Neural cell (in vitro differentiated cells): Measurements from ENCODE around the gene SLC39A7. TPM values are rescaled to one million over a fixed set of nuclear protein-coding genes. Genes with fewer than 3 reads are reported as not detected.

Experiments used
- H2AFZ ChIP-seq: fragments of 200-600, 300-800 bp; sonication (generic), shearing (Covaris generic); 2 replicates; pipeline ENCODE4 v1.6.0; 2014; ENCODE audit warnings: low read depth, mild to moderate bottlenecking, antibody characterized with exemption, low read length, moderate library complexity
- H3F3A ChIP-seq: fragments of 200-600 bp; shearing (Covaris generic); 2 replicates; pipeline ENCODE4 v1.6.1; 2016; ENCODE audit warnings: mild to moderate bottlenecking, moderate library complexity, mixed read lengths, antibody characterized with exemption, low read length; ENCODE audit not compliant: insufficient read depth, poor library complexity, severe bottlenecking
- H3K27ac ChIP-seq: fragments of 200-600, 300-800 bp; sonication (generic), shearing (Covaris generic); 2 replicates; pipeline ENCODE4 v1.5.1; 2014; ENCODE audit warnings: mild to moderate bottlenecking, low read length, moderate library complexity
- H3K27me3 ChIP-seq: fragments of 300-800, 200-600 bp; sonication (generic), shearing (Covaris generic); 2 replicates; pipeline ENCODE4 v1.6.0; 2014; ENCODE audit warnings: mild to moderate bottlenecking, low read depth, low read length, moderate library complexity; ENCODE audit not compliant: insufficient read depth
- H3K36me3 ChIP-seq: fragments of 300-800, 200-600 bp; sonication (generic), shearing (Covaris generic); 2 replicates; pipeline ENCODE4 v1.5.1; 2014; ENCODE audit warnings: mild to moderate bottlenecking, antibody characterized with exemption, low read length, moderate library complexity; ENCODE audit not compliant: insufficient read depth
- H3K4me2 ChIP-seq: fragments of 300-800, 200-600 bp; sonication (generic), shearing (Covaris generic); 2 replicates; pipeline ENCODE4 v1.6.0; 2014; ENCODE audit warnings: mild to moderate bottlenecking, low read length
- H3K4me3 ChIP-seq: fragments of 300-800, 200-600 bp; sonication (generic), shearing (Covaris generic); 2 replicates; pipeline ENCODE4 v1.5.1; 2014; ENCODE audit warnings: mild to moderate bottlenecking, low read length, moderate library complexity
- H3K79me2 ChIP-seq: fragments of 200-600 bp; shearing (Covaris generic); replicated peaks from 2 replicates; pipeline ENCODE4 v1.6.0; 2014; ENCODE audit warnings: mild to moderate bottlenecking, low read length, moderate library complexity; ENCODE audit not compliant: insufficient read depth
- H3K9ac ChIP-seq: fragments of 300-800, 200-600 bp; sonication (generic), shearing (Covaris generic); 2 replicates; pipeline ENCODE4 v1.6.1; 2016; ENCODE audit warnings: mild to moderate bottlenecking, low read length, mixed read lengths
- H3K9me2 ChIP-seq: fragments of 200-600 bp; shearing (Covaris generic); 2 replicates; pipeline ENCODE4 v1.6.1; 2016; ENCODE audit warnings: mild to moderate bottlenecking, low read length, mixed read lengths; ENCODE audit not compliant: insufficient read depth
- H3K9me3 ChIP-seq: fragments of 200-600, 300-800 bp; sonication (generic), shearing (Covaris generic); 2 replicates; pipeline ENCODE4 v1.6.1; 2016; ENCODE audit warnings: mild to moderate bottlenecking, mixed run types, low read length, moderate library complexity, mixed read lengths
- H4K20me1 ChIP-seq: fragments of 200-600 bp; shearing (Covaris generic); 2 replicates; pipeline ENCODE4 v1.6.1; 2016; ENCODE audit warnings: mild to moderate bottlenecking, mixed run types; ENCODE audit not compliant: insufficient read depth
- EP300 ChIP-seq: fragments of 450-650 bp; conservative IDR thresholded peaks from 2 replicates; pipeline ENCODE4 v1.6.1; 2014; ENCODE audit warnings: antibody characterized with exemption, mild to moderate bottlenecking, moderate library complexity; ENCODE audit not compliant: poor library complexity, severe bottlenecking
- EZH2 ChIP-seq: fragments of 200-600, 300-800 bp; shearing (Covaris generic), sonication (generic); IDR thresholded peaks from 2 replicates; pipeline ENCODE4 v1.6.1; 2014; ENCODE audit warnings: antibody characterized with exemption, low read length, borderline replicate concordance, mild to moderate bottlenecking; ENCODE audit not compliant: insufficient read depth, poor library complexity, severe bottlenecking
- MXI1 ChIP-seq: fragments of 450-650 bp; conservative IDR thresholded peaks from 2 replicates; pipeline ENCODE4 v1.6.1; 2014; ENCODE audit warnings: antibody characterized with exemption, mild to moderate bottlenecking; ENCODE audit not compliant: poor library complexity, severe bottlenecking
- POLR2AphosphoS5 ChIP-seq: IDR thresholded peaks from 2 replicates; pipeline ENCODE4 v1.6.1; 2012
- RAD21 ChIP-seq: fragments of 450-650 bp; conservative IDR thresholded peaks from 2 replicates; pipeline ENCODE4 v1.6.1; 2014; ENCODE audit warnings: antibody characterized with exemption, mild to moderate bottlenecking, moderate library complexity
- SMC3 ChIP-seq: fragments of 450-650 bp; conservative IDR thresholded peaks from 2 replicates; pipeline ENCODE4 v1.6.1; 2014; ENCODE audit warnings: antibody characterized with exemption, mild to moderate bottlenecking, moderate library complexity; ENCODE audit not compliant: poor library complexity
- TAF1 ChIP-seq: IDR thresholded peaks from 2 replicates; pipeline ENCODE4 v1.6.1; 2012; ENCODE audit warnings: low read depth
- polyA plus RNA-seq: library from polyadenylated mRNA; depleted of rRNA; stranded (reverse); fragments of >200 nt; gene quantifications from 2 replicates; pipeline ENCODE4 v1.2.3, GENCODE V29; 2014
- TF ChIP-seq, protein P1 (sequence below): fragments of 450-650 bp; IDR thresholded peaks from 2 replicates; pipeline ENCODE4 v1.5.1; 2014; ENCODE audit warnings: antibody characterized with exemption, mild to moderate bottlenecking, moderate library complexity; ENCODE audit not compliant: poor library complexity, severe bottlenecking
- TF ChIP-seq, protein P2 (sequence below): IDR thresholded peaks from 2 replicates; pipeline ENCODE4 v1.6.1; 2012; ENCODE audit warnings: borderline replicate concordance

The SLC39A7 gene
- polyA plus RNA-seq, 1 donor from 2014 or later: 99.8 TPM

DNA sequence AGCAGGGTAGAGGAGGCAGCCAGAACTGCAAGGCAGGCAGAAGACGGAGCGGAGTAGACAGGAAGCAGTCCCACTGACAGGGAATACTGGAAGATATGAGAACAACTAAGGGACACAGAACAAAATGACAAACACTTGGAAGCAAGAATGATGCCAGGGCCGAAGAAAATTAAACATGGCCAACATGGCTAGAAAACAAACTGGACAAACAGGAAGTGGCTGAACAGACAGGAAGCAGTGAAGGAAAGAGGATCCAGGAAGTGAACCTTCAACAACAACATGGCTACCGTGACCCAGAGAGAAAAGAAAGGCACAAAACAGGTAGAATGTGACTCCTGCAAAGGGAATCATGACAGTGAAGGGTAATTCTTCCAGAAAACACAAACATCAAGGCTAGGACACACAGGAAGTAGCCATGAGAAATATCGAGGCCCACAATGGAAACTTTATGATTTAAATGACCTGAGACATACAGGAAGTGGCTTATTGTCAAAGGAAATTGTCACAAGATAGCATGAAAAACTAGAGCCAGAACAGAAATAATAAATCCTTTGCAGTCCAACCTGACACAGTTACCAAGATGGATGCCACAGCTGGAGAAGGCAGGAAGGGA, 17.5 kb upstream of the SLC39A7 start:
- no peak overlapping the region for H2AFZ ChIP-seq
- no peaks in the 10 kb centered on the region for H3K79me2 ChIP-seq
- no peaks in the 10 kb centered on the region for H3K27me3 ChIP-seq
- TF ChIP-seq TAF1 (no peak), SMC3 (no peak), RAD21 (no peak), MXI1 (no peak), EP300 (no peak), POLR2AphosphoS5 (no peak), EZH2 (no peak)
- TF ChIP-seq, protein P1, sequence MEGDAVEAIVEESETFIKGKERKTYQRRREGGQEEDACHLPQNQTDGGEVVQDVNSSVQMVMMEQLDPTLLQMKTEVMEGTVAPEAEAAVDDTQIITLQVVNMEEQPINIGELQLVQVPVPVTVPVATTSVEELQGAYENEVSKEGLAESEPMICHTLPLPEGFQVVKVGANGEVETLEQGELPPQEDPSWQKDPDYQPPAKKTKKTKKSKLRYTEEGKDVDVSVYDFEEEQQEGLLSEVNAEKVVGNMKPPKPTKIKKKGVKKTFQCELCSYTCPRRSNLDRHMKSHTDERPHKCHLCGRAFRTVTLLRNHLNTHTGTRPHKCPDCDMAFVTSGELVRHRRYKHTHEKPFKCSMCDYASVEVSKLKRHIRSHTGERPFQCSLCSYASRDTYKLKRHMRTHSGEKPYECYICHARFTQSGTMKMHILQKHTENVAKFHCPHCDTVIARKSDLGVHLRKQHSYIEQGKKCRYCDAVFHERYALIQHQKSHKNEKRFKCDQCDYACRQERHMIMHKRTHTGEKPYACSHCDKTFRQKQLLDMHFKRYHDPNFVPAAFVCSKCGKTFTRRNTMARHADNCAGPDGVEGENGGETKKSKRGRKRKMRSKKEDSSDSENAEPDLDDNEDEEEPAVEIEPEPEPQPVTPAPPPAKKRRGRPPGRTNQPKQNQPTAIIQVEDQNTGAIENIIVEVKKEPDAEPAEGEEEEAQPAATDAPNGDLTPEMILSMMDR: no peak
- TF ChIP-seq, protein P2, sequence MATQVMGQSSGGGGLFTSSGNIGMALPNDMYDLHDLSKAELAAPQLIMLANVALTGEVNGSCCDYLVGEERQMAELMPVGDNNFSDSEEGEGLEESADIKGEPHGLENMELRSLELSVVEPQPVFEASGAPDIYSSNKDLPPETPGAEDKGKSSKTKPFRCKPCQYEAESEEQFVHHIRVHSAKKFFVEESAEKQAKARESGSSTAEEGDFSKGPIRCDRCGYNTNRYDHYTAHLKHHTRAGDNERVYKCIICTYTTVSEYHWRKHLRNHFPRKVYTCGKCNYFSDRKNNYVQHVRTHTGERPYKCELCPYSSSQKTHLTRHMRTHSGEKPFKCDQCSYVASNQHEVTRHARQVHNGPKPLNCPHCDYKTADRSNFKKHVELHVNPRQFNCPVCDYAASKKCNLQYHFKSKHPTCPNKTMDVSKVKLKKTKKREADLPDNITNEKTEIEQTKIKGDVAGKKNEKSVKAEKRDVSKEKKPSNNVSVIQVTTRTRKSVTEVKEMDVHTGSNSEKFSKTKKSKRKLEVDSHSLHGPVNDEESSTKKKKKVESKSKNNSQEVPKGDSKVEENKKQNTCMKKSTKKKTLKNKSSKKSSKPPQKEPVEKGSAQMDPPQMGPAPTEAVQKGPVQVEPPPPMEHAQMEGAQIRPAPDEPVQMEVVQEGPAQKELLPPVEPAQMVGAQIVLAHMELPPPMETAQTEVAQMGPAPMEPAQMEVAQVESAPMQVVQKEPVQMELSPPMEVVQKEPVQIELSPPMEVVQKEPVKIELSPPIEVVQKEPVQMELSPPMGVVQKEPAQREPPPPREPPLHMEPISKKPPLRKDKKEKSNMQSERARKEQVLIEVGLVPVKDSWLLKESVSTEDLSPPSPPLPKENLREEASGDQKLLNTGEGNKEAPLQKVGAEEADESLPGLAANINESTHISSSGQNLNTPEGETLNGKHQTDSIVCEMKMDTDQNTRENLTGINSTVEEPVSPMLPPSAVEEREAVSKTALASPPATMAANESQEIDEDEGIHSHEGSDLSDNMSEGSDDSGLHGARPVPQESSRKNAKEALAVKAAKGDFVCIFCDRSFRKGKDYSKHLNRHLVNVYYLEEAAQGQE: no peak
- no peaks in the 10 kb centered on the region for H4K20me1 ChIP-seq
- H3F3A ChIP-seq: no peaks in the 10 kb centered on the region
- H3K9me2 ChIP-seq: no peaks in the 10 kb centered on the region
- H3K4me2 ChIP-seq: no peak overlapping the region
- H3K27ac ChIP-seq: no peak overlapping the region
- no peak overlapping the region for H3K9ac ChIP-seq
- no peaks in the 10 kb centered on the region for H3K36me3 ChIP-seq
- no peaks in the 10 kb centered on the region for H3K9me3 ChIP-seq
- no peak overlapping the region for H3K4me3 ChIP-seq

DNA sequence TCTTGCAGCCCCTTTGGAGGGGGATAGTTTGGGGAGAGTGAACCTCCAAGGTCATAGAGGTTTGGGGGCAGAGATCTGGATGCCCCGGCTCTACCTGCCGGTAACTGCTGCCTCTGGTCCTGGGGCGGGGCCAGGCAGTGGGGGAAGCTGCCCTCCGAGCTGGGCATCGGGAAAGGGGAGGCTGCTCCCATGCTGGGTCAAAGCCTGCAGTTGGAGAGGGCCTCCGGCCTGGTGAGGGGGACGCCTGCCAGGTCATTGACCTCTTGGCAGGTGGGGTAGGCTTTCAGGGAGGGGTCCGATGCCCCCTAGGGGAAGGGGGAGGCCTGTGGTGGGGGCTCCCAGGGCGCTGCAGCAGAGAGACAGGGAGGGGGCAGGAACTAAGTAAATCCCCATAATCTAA, 15.5 kb upstream of the SLC39A7 start:
- H3F3A ChIP-seq: no peaks in the 10 kb centered on the region
- H2AFZ ChIP-seq: no peak overlapping the region
- H4K20me1 ChIP-seq: no peaks in the 10 kb centered on the region
- H3K4me2 ChIP-seq: no peak overlapping the region
- no peaks in the 10 kb centered on the region for H3K79me2 ChIP-seq
- H3K9ac ChIP-seq: no peak overlapping the region
- H3K9me3 ChIP-seq: no peaks in the 10 kb centered on the region
- no peaks in the 10 kb centered on the region for H3K36me3 ChIP-seq
- H3K27ac ChIP-seq: no peak overlapping the region
- no peaks in the 10 kb centered on the region for H3K27me3 ChIP-seq
- no peak for TF ChIP-seq SMC3
- TF ChIP-seq TAF1: no peak
- TF ChIP-seq, protein P1: no peak
- no peak for TF ChIP-seq MXI1
- no peak for TF ChIP-seq POLR2AphosphoS5
- TF ChIP-seq, protein P2: no peak
- no peak for TF ChIP-seq EP300
- TF ChIP-seq RAD21: no peak
- no peak for TF ChIP-seq EZH2
- H3K9me2 ChIP-seq: no peaks in the 10 kb centered on the region
- no peak overlapping the region for H3K4me3 ChIP-seq
